Thyroid gland (tissue), 4 donors: ENCODE measurements around the gene PDZD2. TPM values are rescaled to one million over a fixed set of nuclear protein-coding genes. Genes with fewer than 3 reads are reported as not detected.

Experiments used
- DNase-seq, 2 donors: peaks; one replicate each; pipeline ENCODE4 v3.0.0-alpha.2; 2019
- H3K27ac ChIP-seq, 3 donors: fragments of 200-600 bp; sonication (generic); 1 replicate in 2 of 3; 2 replicates in 1 of 3; pipeline ENCODE4 v1.5.1; 2016 to 2019; ENCODE audit warnings: mild to moderate bottlenecking in 1 of 3, moderate library complexity in 1 of 3
- H3K27me3 ChIP-seq: fragments of 200-600 bp; sonication (generic); one replicate; pipeline ENCODE4 v1.5.1; 2019
- H3K36me3 ChIP-seq, 2 donors: fragments of 200-600 bp; sonication (generic); one replicate each; pipeline ENCODE4 v1.5.1; 2016 to 2019
- H3K4me1 ChIP-seq, 2 donors: fragments of 200-600 bp; sonication (generic); one replicate each; pipeline ENCODE4 v1.5.1; 2017 to 2019
- H3K4me3 ChIP-seq, 3 donors: fragments of 200-600 bp; sonication (generic); replicated peaks in 1 of 3; 1 replicate in 2 of 3; 2 replicates in 1 of 3; pipeline ENCODE4 v1.5.1; 2016; ENCODE audit warnings: mild to moderate bottlenecking in 1 of 3
- H3K9me3 ChIP-seq: fragments of 200-600 bp; sonication (generic); one replicate; pipeline ENCODE4 v1.5.1; 2017
- POLR2A ChIP-seq, 2 donors: fragments of 450-650 bp; IDR thresholded peaks; one replicate each; pipeline ENCODE4 v1.6.1; 2017; ENCODE audit warnings: antibody characterized with exemption in 2 of 2, mild to moderate bottlenecking in 2 of 2, moderate library complexity in 1 of 2
- WGBS, 2 donors: methylation state at CpG; one replicate each; pipeline ENCODE4 v1.1.5; 2017; 5-methylcytosine and 5-hydroxymethylcytosine counted together
- intact Hi-C: fragments of 100-400 bp; cut with DNase I; formaldehyde crosslinking; loops from one replicate; pipeline ENCODE4 v1.15.1; 2023
- total RNA-seq, 4 donors: library from RNA; depleted of rRNA; stranded (reverse); fragments of >200 nt; gene quantifications; one replicate each; pipeline ENCODE4 v1.2.3, GENCODE V29; 2016
- TF ChIP-seq, protein P1 (sequence below), 6 experiments: fragments of 200-600 bp in 3 of 6; fragments of 450-650 bp in 3 of 6; sonication (generic) in 3 of 6; IDR thresholded peaks; one replicate each; pipeline ENCODE4 v1.5.1; 2016 to 2019; ENCODE audit warnings: antibody characterized with exemption in 6 of 6, mild to moderate bottlenecking in 2 of 6, inconsistent platforms in 1 of 6, moderate library complexity in 1 of 6

Gene PDZD2
- total RNA-seq, 4 donors from 2014 or later = 1.8 to 4.5 (median 3.9) TPM

DNA sequence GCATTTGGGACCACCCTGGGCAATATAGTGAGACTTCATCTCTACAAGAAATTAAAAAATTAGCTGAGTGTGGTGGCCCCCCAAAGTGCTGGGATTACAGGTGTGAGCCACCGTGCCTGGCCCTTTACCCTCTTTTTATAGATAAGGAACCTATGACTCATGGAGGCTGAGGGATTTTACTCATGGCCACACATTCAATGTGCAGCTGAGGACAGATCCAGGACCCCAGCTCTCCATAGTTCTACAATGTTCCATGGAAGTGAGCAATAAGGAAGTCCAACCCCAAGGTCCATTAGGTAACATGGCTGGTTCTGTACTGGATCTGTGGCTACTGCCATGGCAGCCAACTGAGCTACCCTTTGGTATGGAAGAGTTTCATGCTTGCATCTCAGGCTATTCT is 25.3 kb upstream of the PDZD2 start:
- intact Hi-C loops = no loop called here
- 78 to 85% methylated on average over 1 of the region's 1 CpG for WGBS, 2 donors
- H3K27me3 ChIP-seq = no peaks in the 10 kb centered on the region
- H3K36me3 ChIP-seq = no peaks in the 10 kb centered on the region
- TF ChIP-seq, protein P1, sequence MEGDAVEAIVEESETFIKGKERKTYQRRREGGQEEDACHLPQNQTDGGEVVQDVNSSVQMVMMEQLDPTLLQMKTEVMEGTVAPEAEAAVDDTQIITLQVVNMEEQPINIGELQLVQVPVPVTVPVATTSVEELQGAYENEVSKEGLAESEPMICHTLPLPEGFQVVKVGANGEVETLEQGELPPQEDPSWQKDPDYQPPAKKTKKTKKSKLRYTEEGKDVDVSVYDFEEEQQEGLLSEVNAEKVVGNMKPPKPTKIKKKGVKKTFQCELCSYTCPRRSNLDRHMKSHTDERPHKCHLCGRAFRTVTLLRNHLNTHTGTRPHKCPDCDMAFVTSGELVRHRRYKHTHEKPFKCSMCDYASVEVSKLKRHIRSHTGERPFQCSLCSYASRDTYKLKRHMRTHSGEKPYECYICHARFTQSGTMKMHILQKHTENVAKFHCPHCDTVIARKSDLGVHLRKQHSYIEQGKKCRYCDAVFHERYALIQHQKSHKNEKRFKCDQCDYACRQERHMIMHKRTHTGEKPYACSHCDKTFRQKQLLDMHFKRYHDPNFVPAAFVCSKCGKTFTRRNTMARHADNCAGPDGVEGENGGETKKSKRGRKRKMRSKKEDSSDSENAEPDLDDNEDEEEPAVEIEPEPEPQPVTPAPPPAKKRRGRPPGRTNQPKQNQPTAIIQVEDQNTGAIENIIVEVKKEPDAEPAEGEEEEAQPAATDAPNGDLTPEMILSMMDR (IDR thresholded peaks at IDR 0.05) = no peak
- TF ChIP-seq POLR2A (IDR thresholded peaks at IDR 0.05) = no peak
- no peak for DNase-seq
- no peak overlapping the region for H3K27ac ChIP-seq
- no peaks in the 10 kb centered on the region for H3K9me3 ChIP-seq
- H3K4me3 ChIP-seq = no peak overlapping the region
- no peaks in the 10 kb centered on the region for H3K4me1 ChIP-seq

DNA sequence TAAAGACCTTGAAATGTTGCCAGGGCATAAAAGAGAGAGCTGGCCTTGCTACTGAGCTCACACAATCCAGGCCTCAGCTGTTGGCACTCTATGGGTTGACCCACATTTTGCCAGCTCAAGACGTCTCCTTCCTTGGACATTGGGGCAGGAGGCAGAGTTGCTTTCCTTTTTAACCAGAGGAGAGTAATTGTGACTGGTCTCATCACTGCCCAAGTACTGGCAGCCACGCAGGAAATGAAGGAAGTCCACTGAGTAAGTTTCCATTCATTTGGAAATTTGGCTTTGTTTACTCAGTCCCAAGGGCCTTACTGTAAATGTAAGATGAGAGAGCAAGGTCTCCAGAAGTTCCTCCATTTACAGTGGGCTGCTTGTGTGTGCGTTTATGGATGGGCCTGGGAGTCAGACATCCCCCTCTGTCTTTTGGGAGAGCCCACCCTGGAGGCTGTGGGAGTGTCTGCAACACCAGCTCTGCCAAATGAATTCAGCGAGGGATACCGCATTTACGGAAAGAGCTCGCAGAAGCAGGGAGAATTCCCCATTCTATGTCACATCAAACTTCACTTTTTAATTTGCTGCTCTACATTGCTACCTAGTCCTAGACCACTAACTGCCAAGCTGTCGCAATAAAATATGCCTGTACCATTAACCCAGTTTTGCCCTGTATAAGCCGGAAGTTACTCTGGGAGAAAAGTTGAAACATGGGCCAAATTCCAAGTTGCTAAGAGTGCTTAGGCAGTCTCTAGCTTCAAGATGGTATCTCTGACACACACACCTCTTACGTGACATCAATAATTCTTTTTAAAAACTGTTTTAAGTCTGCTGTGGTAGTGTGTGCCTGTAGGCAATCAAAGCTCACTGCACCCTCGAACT is 24.5 kb upstream of the PDZD2 start:
- WGBS, 2 donors = 53 to 56% methylated on average over 10 to 11 of the region's 11 CpGs
- Histone ChIP-seq H3K27me3 (no peaks in the 10 kb centered on the region), H3K9me3 (no peaks in the 10 kb centered on the region), H3K27ac (no peak overlapping the region), H3K4me1 (no peaks in the 10 kb centered on the region), H3K4me3 (no peak overlapping the region), H3K36me3 (no peaks in the 10 kb centered on the region)
- TF ChIP-seq, protein P1 (IDR thresholded peaks at IDR 0.05) = no peak
- no peak for TF ChIP-seq POLR2A (IDR thresholded peaks at IDR 0.05)
- DNase-seq = no peak
- intact Hi-C loops = no loop called here

DNA sequence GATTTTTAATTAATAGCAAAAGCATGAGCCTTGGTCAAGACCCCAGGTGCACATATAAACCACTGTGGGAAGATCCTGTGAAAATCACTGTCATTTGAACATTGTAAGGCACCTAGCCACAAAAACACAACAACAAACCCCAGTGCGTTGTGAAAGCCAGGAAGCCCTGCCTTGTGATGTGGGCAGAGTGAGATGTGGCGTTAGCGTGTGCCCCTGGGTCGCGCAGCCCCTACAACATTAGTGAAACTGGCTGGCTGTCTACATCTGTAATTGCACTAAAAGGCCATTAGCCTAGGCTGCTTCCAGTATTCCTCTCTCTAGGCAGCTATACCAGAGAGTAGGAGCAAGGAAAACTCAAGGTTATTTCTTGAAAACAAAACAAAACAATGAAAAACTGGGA is 21.1 kb upstream of the PDZD2 start:
- H3K9me3 ChIP-seq = no peaks in the 10 kb centered on the region
- H3K36me3 ChIP-seq = no peaks in the 10 kb centered on the region
- intact Hi-C loops = no loop called here
- no peak for DNase-seq
- H3K27ac ChIP-seq = no peak overlapping the region
- H3K4me1 ChIP-seq = no peaks in the 10 kb centered on the region
- H3K27me3 ChIP-seq = no peaks in the 10 kb centered on the region
- no peak overlapping the region for H3K4me3 ChIP-seq
- TF ChIP-seq, protein P1 (IDR thresholded peaks at IDR 0.05) = no peak
- no peak for TF ChIP-seq POLR2A (IDR thresholded peaks at IDR 0.05)
- WGBS, 2 donors = 66 to 79% methylated on average over 5 of the region's 5 CpGs

DNA sequence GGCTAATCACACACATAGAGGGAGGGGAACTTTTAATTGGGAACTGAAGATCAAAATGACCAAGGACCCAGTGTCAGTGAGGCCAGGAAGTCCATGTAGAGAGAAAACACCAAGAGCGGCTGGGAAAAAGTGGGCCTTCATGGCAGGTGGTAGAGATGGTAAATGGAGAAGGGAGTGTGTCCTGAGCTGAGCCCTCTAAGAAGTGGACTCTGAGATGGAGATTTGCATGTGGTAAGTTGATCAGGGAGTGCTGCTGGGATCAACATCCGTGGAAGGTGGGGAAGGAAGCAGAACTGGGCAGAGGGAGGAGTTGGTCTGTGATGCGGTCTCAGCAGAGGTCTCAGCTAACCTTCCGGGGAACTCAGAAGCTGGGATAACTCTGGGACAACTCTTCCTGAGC is 18.9 kb upstream of the PDZD2 start:
- Histone ChIP-seq H3K9me3 (no peaks in the 10 kb centered on the region), H3K4me1 (no peaks in the 10 kb centered on the region), H3K4me3 (no peak overlapping the region), H3K27ac (no peak overlapping the region), H3K27me3 (no peaks in the 10 kb centered on the region), H3K36me3 (no peaks in the 10 kb centered on the region)
- 80 to 88% methylated on average over 4 of the region's 4 CpGs for WGBS, 2 donors
- intact Hi-C loops = no loop called here
- no peak for DNase-seq
- TF ChIP-seq POLR2A (IDR thresholded peaks at IDR 0.05) = no peak
- TF ChIP-seq, protein P1 (IDR thresholded peaks at IDR 0.05) = no peak

DNA sequence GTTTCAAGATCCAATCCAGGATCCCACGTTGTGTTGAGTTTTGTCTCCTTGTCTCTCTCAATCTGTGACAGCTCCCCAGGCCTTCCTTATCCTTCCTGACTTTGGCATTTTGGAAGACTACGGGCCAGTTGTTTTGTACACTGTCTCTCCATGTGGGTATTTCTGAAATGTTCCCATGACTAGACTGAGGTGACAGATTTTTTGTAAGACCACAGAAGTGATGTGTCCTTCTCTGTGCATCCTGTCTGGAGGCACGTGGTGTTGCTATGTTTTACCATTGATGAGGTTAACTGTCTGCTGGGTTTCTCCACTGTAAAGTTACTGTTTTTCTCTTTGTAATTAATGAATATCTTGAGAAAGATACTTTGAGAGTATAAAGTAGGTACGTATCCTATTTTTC is 15.7 kb upstream of the PDZD2 start:
- WGBS, 2 donors = 78 to 84% methylated on average over 4 of the region's 4 CpGs
- intact Hi-C loops = no loop called here

More for the DNA sequence above, 15.7 kb upstream of the PDZD2 start:
- Histone ChIP-seq H3K4me3 (no peak overlapping the region), H3K9me3 (no peaks in the 10 kb centered on the region), H3K36me3 (no peaks in the 10 kb centered on the region), H3K4me1 (no peaks in the 10 kb centered on the region), H3K27ac (no peak overlapping the region), H3K27me3 (no peaks in the 10 kb centered on the region)
- DNase-seq = no peak
- TF ChIP-seq POLR2A (IDR thresholded peaks at IDR 0.05) = no peak
- TF ChIP-seq, protein P1 (IDR thresholded peaks at IDR 0.05) = no peak
